ENCODE data around the gene PLCB4. TPM values are rescaled to one million over a fixed set of nuclear protein-coding genes. Genes with fewer than 3 reads are reported as not detected.

The PLCB4 gene
- total RNA-seq, 2 donors from 2014 or later, result 15.3 to 24.1 TPM

- Histone ChIP-seq H3K9me3 (no peaks in the 10 kb centered on the region), H3K27me3 (replicated peaks; ENCODE audit: insufficient read depth) (no peaks in the 10 kb centered on the region), H3K36me3 (no peaks in the 10 kb centered on the region), H3K27ac (no peak overlapping the region), H3K4me3 (no peak overlapping the region), H3K4me1 (ENCODE audit: control insufficient read depth in 1 of 2, low read depth in 2 of 2) (no peaks in the 10 kb centered on the region)
- TF ChIP-seq CTCF (IDR thresholded peaks at IDR 0.05), result no peak
- DNase-seq (ENCODE audit: low spot score) (no peak), ATAC-seq (ENCODE audit: insufficient number of reproducible peaks, low FRiP score, low read depth) (no peak)
These were observed 211.1 kb downstream of the PLCB4 start for GRCh38 chr20:9279918-9280401.

GRCh38 chr20:9280666-9281065 lies 211.8 kb downstream of the PLCB4 start:
- no peaks in the 10 kb centered on the region for H3K27me3 ChIP-seq (replicated peaks; ENCODE audit: insufficient read depth)
- ATAC-seq (ENCODE audit: insufficient number of reproducible peaks, low FRiP score, low read depth), result no peak
- no peaks in the 10 kb centered on the region for H3K4me1 ChIP-seq (ENCODE audit: control insufficient read depth in 1 of 2, low read depth in 2 of 2)
- DNase-seq (ENCODE audit: low spot score), result no peak
- H3K27ac ChIP-seq, result no peak overlapping the region
- no peak overlapping the region for H3K4me3 ChIP-seq
- H3K9me3 ChIP-seq, result no peaks in the 10 kb centered on the region
- no peaks in the 10 kb centered on the region for H3K36me3 ChIP-seq
- no peak for TF ChIP-seq CTCF (IDR thresholded peaks at IDR 0.05)

- no peaks in the 10 kb centered on the region for H3K4me1 ChIP-seq (ENCODE audit: control insufficient read depth in 1 of 2, low read depth in 2 of 2)
- no peaks in the 10 kb centered on the region for H3K27me3 ChIP-seq (replicated peaks; ENCODE audit: insufficient read depth)
- H3K36me3 ChIP-seq, result no peaks in the 10 kb centered on the region
- DNase-seq (ENCODE audit: low spot score) (no peak), ATAC-seq (ENCODE audit: insufficient number of reproducible peaks, low FRiP score, low read depth) (no peak)
- TF ChIP-seq CTCF (IDR thresholded peaks at IDR 0.05), result no peak
- no peak overlapping the region for H3K4me3 ChIP-seq
- no peaks in the 10 kb centered on the region for H3K9me3 ChIP-seq
- H3K27ac ChIP-seq, result no peak overlapping the region
These were observed 212.9 kb downstream of the PLCB4 start for GRCh38 chr20:9281803-9282202.

GRCh38 chr20:9285617-9286016 lies 216.7 kb downstream of the PLCB4 start:
- no peak overlapping the region for H3K27ac ChIP-seq
- H3K9me3 ChIP-seq, result no peaks in the 10 kb centered on the region
- no peak for TF ChIP-seq CTCF (IDR thresholded peaks at IDR 0.05)
- no peak overlapping the region for H3K4me3 ChIP-seq
- H3K36me3 ChIP-seq, result no peaks in the 10 kb centered on the region
- DNase-seq (ENCODE audit: low spot score), result no peak
- H3K4me1 ChIP-seq (ENCODE audit: control insufficient read depth in 1 of 2, low read depth in 2 of 2), result no peaks in the 10 kb centered on the region
- H3K27me3 ChIP-seq (replicated peaks; ENCODE audit: insufficient read depth), result no peaks in the 10 kb centered on the region
- no peak for ATAC-seq (ENCODE audit: insufficient number of reproducible peaks, low FRiP score, low read depth)

GRCh38 chr20:9286501-9287461 lies 217.9 kb downstream of the PLCB4 start:
- no peak for ATAC-seq (ENCODE audit: insufficient number of reproducible peaks, low FRiP score, low read depth)
- H3K9me3 ChIP-seq, result no peaks in the 10 kb centered on the region
- DNase-seq (ENCODE audit: low spot score), result no peak
- no peaks in the 10 kb centered on the region for H3K36me3 ChIP-seq
- no peak overlapping the region for H3K27ac ChIP-seq
- no peak for TF ChIP-seq CTCF (IDR thresholded peaks at IDR 0.05)
- no peak overlapping the region for H3K4me3 ChIP-seq
- H3K27me3 ChIP-seq (replicated peaks; ENCODE audit: insufficient read depth), result no peaks in the 10 kb centered on the region
- no peaks in the 10 kb centered on the region for H3K4me1 ChIP-seq (ENCODE audit: control insufficient read depth in 1 of 2, low read depth in 2 of 2)

Data from thoracic aorta (tissue), 2 donors.